Measurements from ENCODE around the gene IMPDH1.
"Not testable (repeated sequence)": the region's sequence is repeated elsewhere in the genome, so short reads cannot be mapped to it uniquely, and the experiment has no call there.

Gene IMPDH1

GRCh38 chr7:128409596-128410450 lies at the start of gene IMPDH1:
Gene IMPDH1 (minus strand): TSS chr7:128409982. CDS start chr7:128409901, 81 bp downstream.
- peak in 50 of 51 donors; percentile 22 to 89 (median 69) for DNase-seq

- peak in 32 of 51 donors; percentile 5 to 79 (median 44) for DNase-seq
Measured at GRCh38 chr7:128459394-128459878, 49.7 kb upstream of the IMPDH1 start.

GRCh38 chr7:128458956-128459355 lies 49.2 kb upstream of the IMPDH1 start:
- DNase-seq = no peak

- not testable (repeated sequence) for DNase-seq
Measured at GRCh38 chr7:128457385-128457784, 47.6 kb upstream of the IMPDH1 start.

GRCh38 chr7:128456255-128456725 lies 46.5 kb upstream of the IMPDH1 start:
- no peak for DNase-seq

GRCh38 chr7:128455543-128456254 lies 45.9 kb upstream of the IMPDH1 start, which contains the start of gene HILPDA:
Gene HILPDA (plus strand): TSS chr7:128455878. CDS start chr7:128457269, 1,391 bp downstream.
- DNase-seq = peak; percentile 34 to 95 (median 81)

- no peak for DNase-seq
Measured at GRCh38 chr7:128454808-128455542, 45.2 kb upstream of the IMPDH1 start.

GRCh38 chr7:128453836-128454804 lies 44.3 kb upstream of the IMPDH1 start:
- DNase-seq = peak in 47 of 51 donors; percentile 9 to 85 (median 55)

GRCh38 chr7:128452552-128452951 lies 42.8 kb upstream of the IMPDH1 start:
- DNase-seq = no peak

GRCh38 chr7:128450913-128451312 lies 41.1 kb upstream of the IMPDH1 start:
- DNase-seq = no peak

- no peak for DNase-seq
Measured at GRCh38 chr7:128450409-128450808, 40.6 kb upstream of the IMPDH1 start.

GRCh38 chr7:128448751-128449302 lies 39.0 kb upstream of the IMPDH1 start:
- no peak for DNase-seq

- peak in 1 of 51 donors; percentile 3 for DNase-seq
Measured at GRCh38 chr7:128447941-128448564, 38.3 kb upstream of the IMPDH1 start.

- peak in 14 of 51 donors; percentile 6 to 36 (median 20) for DNase-seq
Measured at GRCh38 chr7:128446306-128446705, 36.5 kb upstream of the IMPDH1 start.

GRCh38 chr7:128443831-128444600 lies 34.2 kb upstream of the IMPDH1 start:
- DNase-seq = no peak

GRCh38 chr7:128442356-128442755 lies 32.6 kb upstream of the IMPDH1 start:
- DNase-seq = no peak

- no peak for DNase-seq
Measured at GRCh38 chr7:128437426-128438332, 27.9 kb upstream of the IMPDH1 start.
